K562 (cell line): ENCODE data around the gene MYCBP2. TPM values are rescaled to one million over a fixed set of nuclear protein-coding genes. Genes with fewer than 3 reads are reported as not detected.

Source experiments
- ATAC-seq: fragments of 200-7000 bp; cut with Tn5 transposase; 3 replicates; pipeline ENCODE4 v1.9.1; 2020; ENCODE audit warnings: moderate library complexity
- BruUV-seq: library from RNA; stranded (reverse); fragments of 400-500 nt; replicated peaks from 2 replicates; lab custom pipeline; 2021; lab: Mats Ljungman, UMichigan
- CTCF ChIA-PET: fragments of 300-600 bp; formaldehyde crosslinking; extraction: SDS; loops from one replicate; lab custom pipeline; 2021; ENCODE audit warnings: low intra/inter-chr PET ratio; lab: Yijun Ruan, JAX
- POLR2A ChIA-PET: fragments of 300-600, 350-650 bp; sonication (Branson Sonifier 250); formaldehyde crosslinking; extraction: SDS; loops from one replicate; lab custom pipeline; 2021; ENCODE audit warnings: antibody characterized with exemption, inconsistent platforms; lab: Yijun Ruan, JAX
- DNase-seq, 4 experiments: peaks; one replicate each; pipeline versions ENCODE4 v3.0.0 to v3.0.0-alpha.2; 2011 to 2018; ENCODE audit warnings: low spot score in 3 of 4, mixed read lengths in 3 of 4; ENCODE audit errors: extremely low read depth in 1 of 4
- FAIRE-seq: peaks from 2 replicates; lab custom pipeline; 2011; peaks lifted over from hg19 to GRCh38; lab: Jason Lieb, UNC
- H2AFZ ChIP-seq: 2 replicates; pipeline ENCODE4 v1.6.0; 2011; ENCODE audit warnings: low read depth, low read length, control low read depth, inconsistent platforms
- H3K27ac ChIP-seq: fragments of 200-600 bp; 3 replicates; pipeline ENCODE4 v1.8.0; 2011; ENCODE audit warnings: low read depth, mild to moderate bottlenecking, control low read depth, inconsistent platforms, low read length, moderate library complexity, mixed read lengths; ENCODE audit errors: extremely low read depth
- H3K27me3 ChIP-seq, 2 experiments: fragments of 300-600 bp in 1 of 2; 2 replicates in 1 of 2; 3 replicates in 1 of 2; pipeline versions ENCODE4 v1.6.0 to v1.8.0; 2011; ENCODE audit warnings: inconsistent platforms in 2 of 2, low read length in 2 of 2, mild to moderate bottlenecking in 1 of 2, mixed read lengths in 1 of 2, moderate library complexity in 1 of 2; ENCODE audit not compliant: control insufficient read depth in 2 of 2, insufficient read depth in 2 of 2
- H3K36me3 ChIP-seq: fragments of 300-600 bp; 3 replicates; pipeline ENCODE4 v1.8.0; 2011; ENCODE audit warnings: mild to moderate bottlenecking, low read length, inconsistent platforms; ENCODE audit not compliant: control insufficient read depth, insufficient read depth
- H3K4me1 ChIP-seq, 2 experiments: fragments of 200-600 bp in 1 of 2; replicated peaks in 1 of 2; 2 replicates in 1 of 2; 3 replicates in 1 of 2; pipeline versions ENCODE4 v1.5.1 to v1.8.0; 2011; ENCODE audit warnings: inconsistent platforms in 2 of 2, low read length in 2 of 2, mild to moderate bottlenecking in 1 of 2, mixed read lengths in 1 of 2, moderate library complexity in 1 of 2; ENCODE audit not compliant: control insufficient read depth in 2 of 2, insufficient read depth in 2 of 2
- H3K4me2 ChIP-seq: 2 replicates; pipeline ENCODE4 v1.6.1; 2011; ENCODE audit warnings: low read length, control low read depth, inconsistent platforms, mixed read lengths; ENCODE audit not compliant: insufficient read depth
- H3K4me3 ChIP-seq: fragments of 200-600 bp; sonication (generic), shearing (Covaris generic); 2 replicates; pipeline ENCODE4 v1.5.1; 2016; ENCODE audit warnings: control low read depth, inconsistent platforms
- H3K79me2 ChIP-seq: fragments of 200-600 bp; 3 replicates; pipeline ENCODE4 v1.8.0; 2011; ENCODE audit warnings: low read length, inconsistent platforms; ENCODE audit not compliant: control insufficient read depth, insufficient read depth
- H3K9ac ChIP-seq, 2 experiments: 2 replicates each; pipeline versions ENCODE4 v1.6.0 to v1.6.1; 2011; ENCODE audit warnings: low read depth in 2 of 2, low read length in 2 of 2, control low read depth in 1 of 2, inconsistent platforms in 1 of 2, mild to moderate bottlenecking in 1 of 2, mixed read lengths in 1 of 2; ENCODE audit not compliant: insufficient read depth in 1 of 2
- H3K9me1 ChIP-seq: one replicate; pipeline ENCODE4 v1.6.0; 2011; ENCODE audit warnings: inconsistent platforms, mild to moderate bottlenecking, low read length, moderate library complexity; ENCODE audit not compliant: control insufficient read depth, insufficient read depth
- H3K9me3 ChIP-seq: replicated peaks from 2 replicates; pipeline ENCODE4 v1.5.1; 2011; ENCODE audit warnings: low read depth, low read length, inconsistent platforms; ENCODE audit not compliant: control insufficient read depth, insufficient read depth
- H4K20me1 ChIP-seq: replicated peaks from 2 replicates; pipeline ENCODE4 v1.6.1; 2011; ENCODE audit warnings: low read length, inconsistent platforms, mixed read lengths; ENCODE audit not compliant: control insufficient read depth, insufficient read depth
- CBX5 ChIP-seq: IDR thresholded peaks from 2 replicates; pipeline ENCODE4 v1.6.1; 2014; ENCODE audit warnings: low read depth, borderline replicate concordance
- HDAC1 ChIP-seq, 2 experiments: fragments of 450-650 bp; IDR thresholded peaks; 2 replicates each; pipeline ENCODE4 v1.6.1; 2016 to 2017; ENCODE audit warnings: inconsistent platforms in 1 of 2, mild to moderate bottlenecking in 1 of 2, moderate library complexity in 1 of 2
- KDM4B ChIP-seq, 2 experiments: fragments of 450-650 bp in 1 of 2; sonication (generic) in 1 of 2; IDR thresholded peaks; 2 replicates each; pipeline ENCODE4 v1.6.1; 2016 to 2017; ENCODE audit warnings: borderline replicate concordance in 2 of 2, antibody characterized with exemption in 1 of 2, low read depth in 1 of 2, mild to moderate bottlenecking in 1 of 2
- POLR2AphosphoS2 ChIP-seq: IDR thresholded peaks from 2 replicates; pipeline ENCODE4 v1.6.1; 2012; ENCODE audit warnings: low read length, improper control_type of control experiment
- YY1 ChIP-seq, 3 experiments: IDR thresholded peaks; 2 replicates each; pipeline ENCODE4 v1.6.1; 2011; ENCODE audit warnings: low read length in 2 of 3, mild to moderate bottlenecking in 2 of 3, moderate library complexity in 2 of 3, borderline replicate concordance in 1 of 3, control low read depth in 1 of 3, low read depth in 1 of 3; ENCODE audit not compliant: insufficient read depth in 3 of 3, insufficient replicate concordance in 2 of 3, control insufficient read depth in 1 of 3, insufficient read length in 1 of 3; ENCODE audit errors: extremely low read depth in 1 of 3
- WGBS: fragments of 100-300 bp; shearing (Covaris generic); methylation state at CpG from one replicate; pipeline ENCODE4 v1.1.6; 2016; ENCODE audit warnings: low coverage, mixed read lengths; ENCODE audit not compliant: insufficient coverage; ENCODE audit errors: missing lambda C conversion rate; 5-methylcytosine and 5-hydroxymethylcytosine counted together
- in situ Hi-C: fragments of 300-500 bp; cut with MboI; formaldehyde crosslinking; loops from 4 replicates; pipeline ENCODE4 v1.15.0; 2018; ENCODE audit warnings: inconsistent platforms, mixed read lengths
- intact Hi-C: fragments of 100-400 bp; cut with micrococcal nuclease; formaldehyde crosslinking; loops from 2 replicates; pipeline ENCODE4 v1.14.2; 2022
- polyA plus RNA-seq, 8 experiments: library from polyadenylated mRNA; depleted of rRNA in 4 of 8; stranded (reverse) in 5 of 8; unstranded in 3 of 8; fragments of >200 nt; fragmentation: Nextera tagmentation in 2 of 8; fragmentation: Illumina TruSeq in 1 of 8; extraction: Ambion mirVana in 2 of 8; extraction: Trizol in 1 of 8; gene quantifications; 2 replicates each; pipeline versions ENCODE4 v1.2.1 to v1.2.3, GENCODE V29; 2011 to 2014; ENCODE audit warnings: inconsistent platforms in 1 of 8, missing spikeins in 1 of 8
- total RNA-seq, 7 experiments: library from RNA; depleted of rRNA in 6 of 7; stranded (reverse); fragments of >200 nt in 6 of 7; fragmentation: Illumina TruSeq in 2 of 7; extraction: Trizol in 2 of 7; gene quantifications; 2 replicates each; pipeline versions ENCODE4 v1.2.1 to v1.2.3, GENCODE V29; 2011 to 2021; ENCODE audit warnings: low replicate concordance in 1 of 7
- TF ChIP-seq, protein P1 (sequence below): fragments of 450-650 bp; IDR thresholded peaks from 2 replicates; pipeline ENCODE4 v1.6.1; 2016; ENCODE audit warnings: low read depth, mild to moderate bottlenecking, moderate library complexity
- TF ChIP-seq, protein P2 (sequence below): fragments of 450-650 bp; formaldehyde crosslinking; IDR thresholded peaks from 2 replicates; pipeline ENCODE4 v1.4.0; 2020; ENCODE audit warnings: mild to moderate bottlenecking, moderate library complexity

Gene MYCBP2
- total and polyA plus RNA-seq, 9 of the 15 experiments (the other 6 are each of a cell fraction or from before 2014, with no cell fraction given) = 13.2 to 47.2 (median 28.9) TPM

GRCh38 chr13:77362166-77362565 is 35.3 kb upstream of the MYCBP2 start:
- ATAC-seq = no peak
- Histone ChIP-seq H3K9me3 (no peaks in the 10 kb centered on the region), H3K4me1 (no peaks in the 10 kb centered on the region), H3K4me3 (no peak overlapping the region), H3K27ac (no peak overlapping the region), H4K20me1 (no peaks in the 10 kb centered on the region), H3K9me1 (no peaks in the 10 kb centered on the region), H3K4me2 (no peak overlapping the region), H3K9ac (no peak overlapping the region), H3K36me3 (no peaks in the 10 kb centered on the region), H2AFZ (no peak overlapping the region), H3K79me2 (no peaks in the 10 kb centered on the region), H3K27me3 (peaks cover 0 to 7% of the 10 kb centered on the region in 2 experiments; a peak in 1 of 5 replicates)
- intact Hi-C loops = no loop called here
- DNase-seq = no peak
- POLR2A ChIA-PET = no interaction called here
- no peak for FAIRE-seq
- CTCF ChIA-PET = no interaction called here
- no TSS peak for BruUV-seq
- no peak for TF ChIP-seq CBX5
- TF ChIP-seq YY1 (IDR thresholded peaks at IDR 0.05; ENCODE audit: borderline replicate concordance in 1 of 3, control insufficient read depth in 1 of 3, extremely low read depth in 1 of 3, insufficient read depth in 3 of 3, insufficient read length in 1 of 3, insufficient replicate concordance in 2 of 3, low read depth in 1 of 3, low read length in 2 of 3) = no peak
- TF ChIP-seq HDAC1 (IDR thresholded peaks at IDR 0.05) = no peak
- TF ChIP-seq, protein P1, sequence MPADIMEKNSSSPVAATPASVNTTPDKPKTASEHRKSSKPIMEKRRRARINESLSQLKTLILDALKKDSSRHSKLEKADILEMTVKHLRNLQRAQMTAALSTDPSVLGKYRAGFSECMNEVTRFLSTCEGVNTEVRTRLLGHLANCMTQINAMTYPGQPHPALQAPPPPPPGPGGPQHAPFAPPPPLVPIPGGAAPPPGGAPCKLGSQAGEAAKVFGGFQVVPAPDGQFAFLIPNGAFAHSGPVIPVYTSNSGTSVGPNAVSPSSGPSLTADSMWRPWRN = no peak
- TF ChIP-seq, protein P2, sequence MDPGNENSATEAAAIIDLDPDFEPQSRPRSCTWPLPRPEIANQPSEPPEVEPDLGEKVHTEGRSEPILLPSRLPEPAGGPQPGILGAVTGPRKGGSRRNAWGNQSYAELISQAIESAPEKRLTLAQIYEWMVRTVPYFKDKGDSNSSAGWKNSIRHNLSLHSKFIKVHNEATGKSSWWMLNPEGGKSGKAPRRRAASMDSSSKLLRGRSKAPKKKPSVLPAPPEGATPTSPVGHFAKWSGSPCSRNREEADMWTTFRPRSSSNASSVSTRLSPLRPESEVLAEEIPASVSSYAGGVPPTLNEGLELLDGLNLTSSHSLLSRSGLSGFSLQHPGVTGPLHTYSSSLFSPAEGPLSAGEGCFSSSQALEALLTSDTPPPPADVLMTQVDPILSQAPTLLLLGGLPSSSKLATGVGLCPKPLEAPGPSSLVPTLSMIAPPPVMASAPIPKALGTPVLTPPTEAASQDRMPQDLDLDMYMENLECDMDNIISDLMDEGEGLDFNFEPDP (CRISPR knock-in tag) = no peak
- no peak for TF ChIP-seq POLR2AphosphoS2
- TF ChIP-seq KDM4B (IDR thresholded peaks at IDR 0.05; ENCODE audit: borderline replicate concordance in 2 of 2, low read depth in 1 of 2) = no peak
- in situ Hi-C loops = no loop called here
- WGBS = 0% methylated on average over 1 of the region's 1 CpG
